Activated CD8-positive, alpha-beta memory T cell treated with anti-CD3 and anti-CD28 coated beads for 4 hours (primary cell): ENCODE results near the gene EIF5.
A peak's percentile ranks its signal among the peaks of the same experiment; 100 is the strongest.

Experiments used
- DNase-seq, 2 donors: peaks; one replicate each; pipeline ENCODE4 v3.0.0-alpha.2; 2020; ENCODE audit warnings: low read depth in 2 of 2

EIF5 gene

DNA sequence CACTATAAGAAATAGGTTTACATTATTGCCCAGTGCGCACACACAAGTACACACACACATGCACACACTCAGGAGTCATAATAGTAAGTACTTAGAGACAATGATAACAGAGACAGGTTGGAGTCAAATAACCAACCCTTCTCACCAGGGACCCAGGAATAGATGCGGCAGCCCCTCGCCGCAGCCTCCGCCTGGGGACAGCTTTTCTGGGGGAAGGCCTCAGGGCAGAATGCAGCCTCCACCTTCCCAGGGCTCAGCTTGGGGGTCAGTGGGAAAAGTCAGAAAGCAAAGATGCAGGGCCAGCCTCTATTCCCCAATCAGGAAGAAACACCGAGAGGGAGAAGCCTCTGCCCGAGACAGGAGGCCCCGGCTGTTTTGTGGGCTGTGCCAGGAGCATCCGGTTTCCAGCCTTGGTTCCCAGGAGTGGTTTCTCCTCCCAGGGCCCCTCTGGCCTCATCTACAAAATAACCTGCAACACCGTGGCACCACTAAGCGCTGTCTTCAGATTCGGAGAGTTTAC lies 23.4 kb upstream of the EIF5 start:
- DNase-seq, result no peak

- no peak for DNase-seq
Observed at GRCh38 chr14:103311171-103311997, 22.7 kb upstream of the EIF5 start.

DNA sequence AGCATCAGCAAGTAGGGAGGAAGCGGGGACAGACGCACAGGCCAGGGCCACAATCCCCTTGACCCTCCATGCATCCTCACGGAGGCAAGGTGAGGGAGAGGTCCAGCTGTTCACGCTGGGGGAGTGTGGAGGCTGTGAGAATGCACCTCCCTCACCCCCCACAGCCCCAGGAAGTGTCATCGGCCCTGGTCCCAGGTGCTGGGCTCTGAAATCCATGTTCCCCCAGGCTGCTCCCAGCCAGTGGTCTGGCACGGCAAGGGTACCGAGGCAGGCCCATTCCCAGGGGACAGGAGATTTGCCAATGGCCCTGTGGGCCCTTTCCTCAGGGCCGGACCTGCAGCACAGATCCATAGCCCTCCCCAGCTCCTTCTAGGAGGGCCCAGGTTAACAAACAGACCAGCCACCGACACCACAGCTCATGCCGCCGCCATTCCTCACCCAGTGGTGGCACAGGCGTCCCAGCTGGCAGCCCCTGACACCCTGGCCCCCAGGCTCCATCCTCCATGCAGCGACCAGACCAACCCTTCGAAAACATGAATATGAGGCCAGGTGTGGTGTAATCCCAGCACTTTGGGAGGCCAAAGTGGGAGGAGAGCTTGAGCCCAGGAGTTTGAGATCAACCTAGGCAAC lies 21.9 kb upstream of the EIF5 start:
- no peak for DNase-seq

GRCh38 chr14:103313704-103314103 lies 20.3 kb upstream of the EIF5 start:
- DNase-seq, result no peak

- DNase-seq, result no peak
Observed at GRCh38 chr14:103314496-103315277, 19.4 kb upstream of the EIF5 start.

DNA sequence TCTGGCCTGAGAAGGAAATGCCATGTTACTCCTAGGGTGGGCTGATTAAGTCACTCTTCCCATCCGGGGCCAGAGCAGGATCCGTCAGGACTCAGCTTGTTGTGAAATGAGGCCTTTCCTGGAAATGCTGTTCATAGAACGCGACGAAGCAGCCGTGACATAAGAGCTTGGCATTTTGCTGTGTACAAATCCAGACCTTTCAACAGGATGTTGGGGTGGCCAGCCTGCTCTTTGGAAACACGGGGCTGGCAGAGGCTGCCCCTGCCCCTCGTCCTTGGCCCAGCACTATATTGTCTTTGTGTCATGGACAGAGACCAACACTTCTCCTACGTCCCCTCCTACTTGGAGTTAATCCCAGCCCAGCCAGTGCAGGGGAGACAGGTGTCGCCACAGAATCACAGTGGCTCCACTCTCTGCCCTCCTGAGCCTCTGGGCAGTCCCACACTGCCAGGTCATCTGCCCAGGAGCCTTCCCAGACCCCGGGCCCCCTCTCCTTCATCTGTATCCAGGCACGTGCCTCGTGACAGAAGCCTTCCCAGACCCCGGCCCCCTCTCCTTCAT lies 18.6 kb upstream of the EIF5 start:
- DNase-seq, result no peak

DNA sequence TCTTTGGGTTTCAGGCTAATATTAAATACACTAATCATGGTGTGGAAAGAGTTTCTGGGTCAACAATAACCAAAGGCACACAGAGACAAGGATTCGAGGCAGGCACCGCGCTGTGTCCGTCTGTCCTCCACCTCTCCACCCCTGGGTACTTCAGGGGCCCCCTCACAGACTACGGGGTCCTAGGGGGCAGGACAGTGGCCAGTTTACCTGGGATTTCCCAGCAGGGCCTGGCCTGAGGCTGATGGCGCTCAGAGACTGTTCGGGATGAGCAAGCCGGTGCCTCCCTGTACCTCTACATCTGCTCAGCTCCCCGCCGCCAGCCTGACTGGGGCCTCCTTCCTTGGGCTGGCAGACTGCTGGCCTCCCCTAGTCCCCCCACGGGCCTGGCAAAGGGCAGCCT lies 18.1 kb upstream of the EIF5 start:
- no peak for DNase-seq

- no peak for DNase-seq
Observed at GRCh38 chr14:103316721-103317121, 17.3 kb upstream of the EIF5 start.

DNA sequence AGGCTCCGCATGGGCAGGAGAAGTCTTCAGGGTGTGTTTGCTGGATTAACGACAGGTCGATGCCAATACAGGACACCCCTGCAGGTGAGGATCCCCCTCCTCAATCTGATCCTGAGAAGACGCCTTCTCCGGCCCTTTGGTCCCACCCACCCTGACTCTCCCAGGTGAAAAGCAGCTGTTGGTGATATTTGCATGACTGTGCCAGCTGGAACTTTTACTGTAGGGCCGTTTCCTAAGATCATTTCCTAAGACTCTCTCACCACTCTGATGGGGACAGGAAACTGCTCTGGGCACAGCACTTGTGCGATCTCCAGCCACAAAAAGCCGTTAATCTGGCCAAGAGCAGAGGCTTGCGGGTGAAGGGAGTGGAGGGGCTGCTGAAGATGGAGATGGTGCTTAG lies 16.8 kb upstream of the EIF5 start:
- no peak for DNase-seq

- DNase-seq, result no peak
Observed at GRCh38 chr14:103317976-103318580, 16.0 kb upstream of the EIF5 start.

DNA sequence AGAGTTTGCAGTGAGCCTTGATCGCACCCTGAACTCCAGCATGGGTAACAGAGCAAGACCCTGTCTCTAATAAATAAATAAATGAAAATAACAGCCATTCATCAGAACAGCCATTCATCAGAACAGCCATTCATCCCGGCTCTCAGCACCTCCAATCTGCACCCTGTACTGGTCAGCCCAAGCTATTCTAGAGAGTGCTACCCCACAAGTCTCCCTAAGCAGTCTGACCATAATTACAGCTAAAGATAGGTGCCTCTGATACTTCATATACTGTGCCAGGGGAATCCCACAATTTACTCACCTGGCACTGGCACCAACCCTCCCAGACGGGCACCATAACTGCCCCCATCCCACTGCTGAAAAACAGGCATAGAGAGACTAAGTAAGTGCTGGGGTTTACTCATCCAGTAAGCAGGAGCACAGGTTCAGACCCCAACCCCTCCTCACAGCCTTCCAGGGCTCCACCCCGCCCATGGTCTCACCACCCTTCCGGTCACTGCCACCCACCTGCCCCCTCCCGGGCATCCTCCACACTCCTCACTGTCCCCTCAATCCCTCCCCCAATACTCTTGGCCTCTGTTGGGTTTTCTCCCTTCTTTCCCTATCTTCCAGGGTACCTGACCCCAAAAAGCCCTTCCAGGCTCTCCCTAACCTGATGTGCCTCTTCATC lies 15.2 kb upstream of the EIF5 start:
- DNase-seq, result no peak

DNA sequence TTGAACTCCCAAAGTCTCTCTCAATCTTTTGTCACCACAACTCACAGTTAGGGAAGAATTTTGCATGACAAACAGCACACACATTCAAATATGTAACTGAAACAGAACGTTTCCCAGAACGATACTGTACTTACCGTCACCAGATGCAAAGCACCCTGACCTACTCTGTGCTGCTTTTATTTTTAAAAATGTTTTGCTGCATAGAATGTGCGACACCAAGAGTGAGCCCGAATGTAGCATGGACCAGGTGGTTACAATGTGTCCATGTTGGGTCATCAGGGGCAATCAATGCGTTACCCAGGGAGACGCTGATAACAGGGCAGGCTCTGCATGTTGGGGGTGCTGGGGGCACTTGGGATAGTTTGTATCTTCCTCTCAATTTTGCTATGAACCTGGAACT lies 14.6 kb upstream of the EIF5 start:
- no peak for DNase-seq

GRCh38 chr14:103326078-103326477 lies 8.0 kb upstream of the EIF5 start:
- no peak for DNase-seq

- DNase-seq, result no peak
Observed at GRCh38 chr14:103328941-103329340, 5.1 kb upstream of the EIF5 start.

GRCh38 chr14:103329401-103330347 lies 4.4 kb upstream of the EIF5 start:
- no peak for DNase-seq

DNA sequence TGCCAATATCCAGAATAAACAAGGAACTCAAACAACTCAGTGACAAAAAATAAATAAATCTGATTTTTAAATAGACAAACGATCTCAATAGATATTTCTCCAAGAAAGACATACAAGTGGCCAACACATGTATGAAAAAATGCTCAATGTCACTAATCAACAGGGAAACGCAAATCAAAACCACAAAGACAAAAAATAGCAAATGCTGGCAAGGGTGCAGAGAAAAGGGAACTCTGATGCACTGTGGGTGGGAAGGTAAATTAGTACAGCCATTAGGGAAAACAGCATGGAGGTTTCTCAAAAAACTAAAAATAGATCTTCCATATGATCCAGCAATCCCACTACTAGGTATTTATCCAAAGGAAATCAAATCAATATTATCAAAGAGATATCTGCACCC lies 3.5 kb upstream of the EIF5 start:
- no peak for DNase-seq

DNA sequence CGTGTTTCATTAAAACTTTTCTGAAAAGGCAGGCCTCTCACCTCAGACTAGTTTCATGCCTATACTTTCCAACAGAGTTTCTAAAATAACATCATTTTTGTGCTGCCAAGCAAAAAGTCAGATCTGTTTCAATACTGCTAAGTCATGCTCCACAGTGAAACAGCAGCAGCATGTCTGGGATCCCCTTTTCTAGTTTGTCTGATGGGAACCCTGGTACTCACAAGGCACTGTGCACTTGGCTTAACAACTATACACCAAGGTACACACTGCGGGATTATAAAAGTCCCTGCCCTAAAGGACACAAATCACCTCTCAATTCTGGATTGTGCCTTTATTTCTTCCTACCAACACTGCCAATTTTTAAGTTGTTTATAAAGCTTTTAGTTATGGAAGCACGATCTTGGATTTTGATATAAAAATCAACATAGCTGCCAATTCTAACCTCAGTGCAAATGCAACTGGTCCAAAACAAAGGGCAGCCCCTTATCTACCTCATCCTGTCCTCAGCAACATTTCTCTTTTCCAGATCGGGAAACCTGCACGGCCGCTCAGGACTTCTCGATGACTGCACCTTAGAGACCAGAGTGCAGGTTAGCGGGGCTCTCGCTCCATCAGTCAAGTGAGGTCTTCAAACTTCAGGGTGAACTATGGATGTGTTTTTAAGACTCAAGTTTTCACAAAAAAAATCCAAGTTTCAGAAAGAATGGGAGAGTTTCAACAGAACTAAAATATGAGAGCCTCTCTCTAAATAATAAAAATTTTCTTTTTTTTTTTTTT lies 1.7 kb upstream of the EIF5 start:
- DNase-seq, result no peak

- peak; percentile 73 to 74 for DNase-seq
Observed at GRCh38 chr14:103334644-103335622, 896 bp downstream of the EIF5 start.
